Measurements from ENCODE around the gene GDF2.

- TF ChIP-seq CTCF (IDR thresholded peaks at IDR 0.05; ENCODE audit: insufficient read depth, low read length) (no peak), GABPA (IDR thresholded peaks at IDR 0.05; ENCODE audit: low read depth) (no peak)
Observed at GRCh38 chr10:47312663-47312995, 9.6 kb upstream of the GDF2 start.
